ENCODE data around the gene GRIA1. TPM values are rescaled to one million over a fixed set of nuclear protein-coding genes. Genes with fewer than 3 reads are reported as not detected.

Gene GRIA1
- total RNA-seq, 1 experiment from 2014 or later: not detected

GRCh38 chr5:153623751-153624450, 133.4 kb downstream of the GRIA1 start:
- Histone ChIP-seq H3K27ac (ENCODE audit: low read length) (no peak overlapping the region), H3K9me3 (ENCODE audit: control insufficient read depth, insufficient read depth, low read depth, low read length) (no peaks in the 10 kb centered on the region), H3K4me1 (ENCODE audit: control insufficient read depth, insufficient read depth, low read length) (no peaks in the 10 kb centered on the region), H3K27me3 (ENCODE audit: control insufficient read depth, insufficient read depth, low read length) (no peaks in the 10 kb centered on the region), H3K4me3 (ENCODE audit: low read depth in 2 of 2, low read length in 2 of 2) (no peak overlapping the region), H3K36me3 (ENCODE audit: control insufficient read depth, insufficient read depth, low read length) (no peaks in the 10 kb centered on the region)
- in situ Hi-C loops (cut with HindIII; ENCODE audit: low pct_unique_long_range_greater_than_20kb, low sequenced_read_pairs): no loop called here
- no peak for ATAC-seq
- POLR2A ChIA-PET: no interaction called here
- TF ChIP-seq REST (IDR thresholded peaks at IDR 0.05; ENCODE audit: insufficient read depth in 1 of 2, low read depth in 2 of 2, low read length in 1 of 2) (no peak), POLR2AphosphoS5 (IDR thresholded peaks at IDR 0.05; ENCODE audit: low read depth, low read length) (no peak), TCF7L2 (IDR thresholded peaks at IDR 0.05; ENCODE audit: low read depth, low read length) (no peak), CTCF (IDR thresholded peaks at IDR 0.05) (no peak), SIN3A (IDR thresholded peaks at IDR 0.05; ENCODE audit: borderline replicate concordance, insufficient read depth, low read depth, low read length) (no peak)
- CTCF ChIA-PET: no interaction called here
- intact Hi-C loops (cut with micrococcal nuclease; ENCODE audit: unreplicated experiment): no loop called here
- BruUV-seq (replicated peaks): no TSS peak
- no peak for DNase-seq (ENCODE audit: low read depth, low spot score)

GRCh38 chr5:153624451-153624765, 133.9 kb downstream of the GRIA1 start:
- intact Hi-C loops (cut with micrococcal nuclease; ENCODE audit: unreplicated experiment) (no loop called here), in situ Hi-C loops (cut with HindIII; ENCODE audit: low pct_unique_long_range_greater_than_20kb, low sequenced_read_pairs) (no loop called here)
- DNase-seq (ENCODE audit: low read depth, low spot score) (no peak), ATAC-seq (no peak)
- no TSS peak for BruUV-seq (replicated peaks)
- POLR2A ChIA-PET: no interaction called here
- H3K4me1 ChIP-seq (ENCODE audit: control insufficient read depth, insufficient read depth, low read length): no peaks in the 10 kb centered on the region
- H3K27me3 ChIP-seq (ENCODE audit: control insufficient read depth, insufficient read depth, low read length): no peaks in the 10 kb centered on the region
- no peaks in the 10 kb centered on the region for H3K9me3 ChIP-seq (ENCODE audit: control insufficient read depth, insufficient read depth, low read depth, low read length)
- H3K36me3 ChIP-seq (ENCODE audit: control insufficient read depth, insufficient read depth, low read length): no peaks in the 10 kb centered on the region
- H3K27ac ChIP-seq (ENCODE audit: low read length): no peak overlapping the region
- TF ChIP-seq TCF7L2 (IDR thresholded peaks at IDR 0.05; ENCODE audit: low read depth, low read length): no peak
- TF ChIP-seq POLR2AphosphoS5 (IDR thresholded peaks at IDR 0.05; ENCODE audit: low read depth, low read length): no peak
- no peak for TF ChIP-seq REST (IDR thresholded peaks at IDR 0.05; ENCODE audit: insufficient read depth in 1 of 2, low read depth in 2 of 2, low read length in 1 of 2)
- no peak for TF ChIP-seq SIN3A (IDR thresholded peaks at IDR 0.05; ENCODE audit: borderline replicate concordance, insufficient read depth, low read depth, low read length)
- no peak for TF ChIP-seq CTCF (IDR thresholded peaks at IDR 0.05)
- H3K4me3 ChIP-seq (ENCODE audit: low read depth in 2 of 2, low read length in 2 of 2): no peak overlapping the region
- CTCF ChIA-PET: no interaction called here
